ENCODE results near the gene COPB1.

The COPB1 gene

GRCh38 chr11:14471127-14471526 is 28.5 kb downstream of the COPB1 start:
- H3K27ac ChIP-seq: peak overlapping the region; percentile 5; the same call in 1 of the 2 replicates
- TF ChIP-seq, protein P1, sequence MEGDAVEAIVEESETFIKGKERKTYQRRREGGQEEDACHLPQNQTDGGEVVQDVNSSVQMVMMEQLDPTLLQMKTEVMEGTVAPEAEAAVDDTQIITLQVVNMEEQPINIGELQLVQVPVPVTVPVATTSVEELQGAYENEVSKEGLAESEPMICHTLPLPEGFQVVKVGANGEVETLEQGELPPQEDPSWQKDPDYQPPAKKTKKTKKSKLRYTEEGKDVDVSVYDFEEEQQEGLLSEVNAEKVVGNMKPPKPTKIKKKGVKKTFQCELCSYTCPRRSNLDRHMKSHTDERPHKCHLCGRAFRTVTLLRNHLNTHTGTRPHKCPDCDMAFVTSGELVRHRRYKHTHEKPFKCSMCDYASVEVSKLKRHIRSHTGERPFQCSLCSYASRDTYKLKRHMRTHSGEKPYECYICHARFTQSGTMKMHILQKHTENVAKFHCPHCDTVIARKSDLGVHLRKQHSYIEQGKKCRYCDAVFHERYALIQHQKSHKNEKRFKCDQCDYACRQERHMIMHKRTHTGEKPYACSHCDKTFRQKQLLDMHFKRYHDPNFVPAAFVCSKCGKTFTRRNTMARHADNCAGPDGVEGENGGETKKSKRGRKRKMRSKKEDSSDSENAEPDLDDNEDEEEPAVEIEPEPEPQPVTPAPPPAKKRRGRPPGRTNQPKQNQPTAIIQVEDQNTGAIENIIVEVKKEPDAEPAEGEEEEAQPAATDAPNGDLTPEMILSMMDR (conservative IDR thresholded peaks at IDR 0.05): no peak

- TF ChIP-seq, protein P1 (conservative IDR thresholded peaks at IDR 0.05): no peak
- no peak overlapping the region for H3K27ac ChIP-seq
Measured at GRCh38 chr11:14463623-14464022, 36.0 kb downstream of the COPB1 start.

DNA sequence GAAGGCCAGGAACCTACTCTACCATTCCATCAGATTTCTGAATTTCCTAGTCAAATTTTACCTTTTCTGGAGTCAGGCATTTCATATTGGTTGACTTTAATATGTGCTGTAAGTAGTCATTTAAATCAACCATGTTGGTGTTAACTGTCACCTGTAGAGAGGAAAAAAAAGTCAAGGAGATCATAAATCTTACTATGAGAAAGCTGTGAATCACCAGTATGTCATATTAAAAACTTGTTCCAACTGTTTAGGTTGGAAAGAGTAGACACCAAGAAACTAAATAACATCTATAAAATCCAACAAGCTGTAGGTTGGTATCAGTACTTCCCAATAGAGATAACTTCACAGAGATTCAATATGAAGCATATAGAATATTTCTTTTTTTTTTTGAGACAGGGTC is 39.5 kb downstream of the COPB1 start:
- TF ChIP-seq, protein P1 (conservative IDR thresholded peaks at IDR 0.05): no peak
- H3K27ac ChIP-seq: no peak overlapping the region

DNA sequence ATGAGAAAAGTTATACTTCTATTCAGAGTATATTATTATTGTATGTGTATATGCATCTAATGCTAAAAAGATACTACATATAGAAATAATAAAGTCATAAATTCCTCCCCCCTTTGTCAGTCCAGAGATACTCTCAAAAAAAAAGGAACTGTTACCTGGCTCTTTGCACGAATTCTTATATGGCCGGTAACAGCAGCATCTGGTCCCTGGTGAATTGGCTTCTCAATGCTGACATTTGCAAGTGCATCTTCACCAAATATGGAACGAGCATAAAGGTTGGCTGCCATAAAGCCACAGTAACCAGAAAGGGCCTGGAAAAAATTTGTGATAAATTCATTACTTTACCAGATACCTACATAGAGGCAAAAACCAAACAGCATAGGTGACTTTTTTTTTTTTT is 41.2 kb downstream of the COPB1 start:
- TF ChIP-seq, protein P1 (conservative IDR thresholded peaks at IDR 0.05): no peak
- no peak overlapping the region for H3K27ac ChIP-seq

GRCh38 chr11:14455648-14456430 is 43.8 kb downstream of the COPB1 start:
- TF ChIP-seq, protein P1 (conservative IDR thresholded peaks at IDR 0.05): no peak
- H3K27ac ChIP-seq: peak overlapping the region; percentile 12; the same call in 1 of the 2 replicates

DNA sequence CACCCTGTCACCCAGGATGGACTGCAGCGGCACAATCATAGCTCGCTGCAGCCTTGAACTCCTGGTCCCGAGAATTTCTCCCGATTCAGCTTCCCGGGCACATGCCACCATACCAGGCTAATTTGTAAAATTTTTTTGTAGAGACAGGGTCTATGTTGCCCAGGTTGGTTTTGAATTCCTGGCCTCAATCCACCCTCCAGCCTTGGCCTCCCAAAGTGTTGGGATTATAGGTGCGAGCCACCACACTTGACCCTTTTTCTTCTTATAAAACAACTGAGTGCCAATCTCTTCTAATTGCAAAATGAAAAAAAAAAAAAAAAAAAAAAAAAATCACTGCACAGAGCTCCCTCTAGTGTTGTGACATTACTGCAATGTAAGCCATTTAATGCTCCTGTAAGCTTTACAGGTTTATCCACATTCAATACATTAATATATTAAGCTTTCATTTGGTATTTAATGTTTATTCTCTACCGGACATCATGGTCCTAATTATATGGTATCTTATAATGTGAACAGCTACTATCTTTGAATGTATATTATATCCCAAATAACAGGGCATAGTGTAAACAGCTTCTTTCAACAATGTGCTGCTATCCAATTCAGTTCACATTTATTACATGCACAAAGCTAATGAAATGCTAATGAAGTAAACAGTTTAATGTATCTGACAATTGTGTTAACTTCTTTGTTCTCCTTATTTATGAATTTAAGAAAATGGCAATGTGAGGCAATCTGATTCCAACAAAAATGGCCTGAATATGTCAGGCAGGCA is 44.6 kb downstream of the COPB1 start:
- H3K27ac ChIP-seq: peak overlapping the region; percentile 12; the same call in 1 of the 2 replicates
- TF ChIP-seq, protein P1 (conservative IDR thresholded peaks at IDR 0.05): peak; percentile 84

GRCh38 chr11:14451825-14452224 is 47.8 kb downstream of the COPB1 start:
- TF ChIP-seq, protein P1 (conservative IDR thresholded peaks at IDR 0.05): no peak

More at GRCh38 chr11:14451825-14452224, 47.8 kb downstream of the COPB1 start:
- H3K27ac ChIP-seq: no peak overlapping the region
